GM19351 (cell line): ENCODE data around the gene EDC3.
"Not testable (repeated sequence)": the region's sequence is repeated elsewhere in the genome, so short reads cannot be mapped to it uniquely, and the experiment has no call there.

Source experiments
- ATAC-seq: cut with Tn5 transposase; IDR thresholded peaks from one replicate; pipeline ENCODE4 v1.9.1; 2021; ENCODE audit warnings: mild to moderate bottlenecking, moderate library complexity; ENCODE audit not compliant: unreplicated experiment

EDC3 gene

DNA sequence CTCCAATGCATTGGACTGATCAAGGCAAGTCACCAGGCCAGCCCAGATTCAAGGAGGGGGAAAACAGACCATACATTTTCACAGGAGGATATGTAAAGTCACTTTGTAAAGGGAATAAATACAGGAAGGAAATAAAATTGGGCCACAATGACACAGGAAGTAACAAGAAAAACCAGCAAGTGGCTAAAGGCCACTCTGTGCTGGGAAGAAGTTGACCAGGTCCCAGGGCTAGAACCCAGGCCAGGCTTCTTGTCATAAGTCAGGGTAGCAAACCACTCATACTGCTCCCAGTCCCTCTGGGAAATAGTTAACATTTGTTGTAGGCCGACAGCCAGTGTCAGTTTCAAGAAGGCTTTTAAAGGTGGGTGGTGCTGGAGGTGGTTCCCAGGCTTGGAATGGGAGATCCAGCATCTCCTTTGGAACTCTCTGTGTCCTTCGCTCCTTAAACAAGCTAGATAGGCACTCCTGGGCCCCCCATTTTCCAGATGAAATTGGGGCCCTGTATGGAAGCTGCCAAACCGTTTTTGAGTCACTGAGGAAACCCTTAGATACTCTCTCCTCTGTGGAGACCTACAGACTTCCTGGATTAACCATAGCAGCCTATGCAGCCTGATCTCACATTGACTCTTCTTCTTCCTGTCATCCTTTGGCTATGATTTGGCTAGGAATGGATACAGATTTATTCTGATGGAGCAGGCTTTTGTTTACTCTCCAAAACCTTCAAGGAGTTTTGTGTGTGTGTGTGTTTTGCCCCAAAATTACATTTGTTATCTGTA is 14.7 kb upstream of the EDC3 start:
- ATAC-seq, result no peak

- no peak for ATAC-seq
Observed at GRCh38 chr15:74709892-74710291, 14.1 kb upstream of the EDC3 start.

DNA sequence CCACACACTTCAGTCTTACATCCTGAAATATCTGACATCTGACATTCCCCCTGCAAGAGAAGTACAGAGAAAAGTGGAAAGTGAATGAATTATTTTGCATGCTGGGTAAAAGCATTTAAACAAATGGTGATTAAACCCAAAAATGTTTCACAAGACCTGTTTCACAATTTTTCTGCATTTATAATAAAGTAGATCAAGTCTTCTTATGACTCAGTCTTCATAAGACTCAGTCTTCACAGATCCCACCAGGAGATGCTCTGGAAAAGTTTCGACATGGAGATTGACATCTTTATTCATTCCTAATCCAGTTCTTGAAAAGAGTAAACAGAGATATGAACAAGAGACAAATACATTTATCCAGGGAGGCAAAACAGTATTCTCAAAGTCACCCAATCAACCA is 13.2 kb upstream of the EDC3 start:
- no peak for ATAC-seq

DNA sequence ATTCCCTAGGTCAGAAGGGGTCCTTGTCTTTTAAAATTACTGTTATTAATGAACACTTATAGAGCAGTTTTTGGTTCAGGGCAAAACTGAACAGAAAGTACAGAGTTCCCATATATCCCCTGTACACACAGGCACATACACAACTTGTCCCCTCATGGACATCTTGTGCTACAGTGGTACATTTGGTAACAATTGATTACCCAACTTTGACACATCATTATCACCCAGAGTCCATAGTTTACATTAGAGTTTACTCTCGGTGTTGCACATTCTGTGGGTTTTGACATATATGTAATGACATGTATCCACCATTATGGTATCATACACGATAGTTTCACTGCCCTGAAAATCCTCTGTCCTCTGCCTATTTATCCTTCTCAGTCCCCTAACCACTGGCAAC is 984 bp upstream of the EDC3 start:
- ATAC-seq, result no peak

DNA sequence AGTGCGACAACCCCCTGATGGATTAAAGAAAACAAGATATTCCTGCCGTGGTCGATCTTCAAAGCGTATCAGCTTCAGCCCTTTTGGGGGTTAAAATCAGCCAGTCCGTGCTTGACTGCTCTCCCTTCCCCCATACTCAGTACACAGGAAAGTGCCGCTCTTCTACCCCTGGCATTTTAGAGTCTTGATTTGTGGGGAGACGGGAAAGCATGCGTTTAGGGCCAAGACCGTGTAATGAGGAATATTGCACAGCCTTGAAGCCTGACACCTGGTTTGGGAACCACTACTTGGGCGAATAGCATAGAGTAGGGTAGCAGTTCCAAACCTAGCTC is 540 bp upstream of the EDC3 start:
- ATAC-seq, result no peak

DNA sequence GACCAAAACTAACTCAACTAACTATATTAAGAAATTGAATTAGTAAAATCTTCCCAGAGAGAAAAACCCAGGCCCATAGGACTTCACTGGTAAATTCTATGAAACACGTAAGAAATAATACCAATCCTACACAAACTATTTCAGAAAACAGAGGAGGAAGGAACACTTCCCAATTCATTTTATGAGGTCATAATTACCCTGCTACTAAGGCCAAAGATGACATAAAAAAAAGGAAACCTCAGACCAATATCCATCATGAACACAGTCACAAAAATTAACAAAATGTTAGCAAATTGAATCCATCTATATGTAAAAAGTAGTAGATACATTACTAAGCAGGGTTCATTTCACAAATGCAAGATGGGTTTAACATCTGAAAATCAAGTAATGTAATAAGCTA is 3.5 kb downstream of the EDC3 start:
- no peak for ATAC-seq

GRCh38 chr15:74683758-74684157 is 12.1 kb downstream of the EDC3 start:
- ATAC-seq, result no peak

DNA sequence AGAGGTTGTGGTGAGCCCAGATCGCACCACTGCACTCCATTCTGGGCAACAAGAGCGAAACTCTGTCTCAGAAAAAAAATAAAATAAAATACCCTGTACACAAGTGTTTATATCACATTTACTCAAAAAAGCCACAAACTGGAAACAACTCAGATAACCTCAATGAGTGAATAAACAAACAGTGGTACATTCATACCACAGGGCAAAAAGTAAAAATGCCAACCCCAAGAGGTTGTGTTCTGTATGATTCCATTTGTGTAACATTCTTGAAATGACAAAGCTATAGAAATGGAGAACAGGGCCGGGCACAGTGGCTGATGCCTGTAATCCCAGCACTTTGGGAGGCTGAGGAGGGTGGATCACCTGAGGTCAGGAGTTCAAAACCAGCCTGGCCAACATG is 12.9 kb downstream of the EDC3 start:
- no peak for ATAC-seq

DNA sequence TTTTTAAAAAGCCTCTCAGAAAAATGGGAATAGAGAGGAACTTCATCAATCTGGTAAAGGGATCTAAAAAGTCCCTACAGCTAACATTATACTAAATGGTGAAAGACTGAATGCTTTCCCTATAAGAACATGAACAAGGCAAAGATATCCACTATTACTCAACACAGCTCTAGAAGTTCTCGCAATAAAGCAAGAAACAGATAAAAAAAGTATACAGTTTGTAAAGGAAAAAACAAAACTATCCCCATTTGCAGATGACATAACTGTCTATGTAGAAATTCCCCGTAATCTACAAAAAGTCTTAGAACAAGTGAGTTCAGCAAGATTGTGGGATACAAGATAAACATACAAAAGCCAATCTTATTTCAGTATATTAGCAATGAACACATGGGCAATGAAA is 15.4 kb downstream of the EDC3 start:
- ATAC-seq, result no peak

- no peak for ATAC-seq
Observed at GRCh38 chr15:74676801-74677200, 19.0 kb downstream of the EDC3 start.

DNA sequence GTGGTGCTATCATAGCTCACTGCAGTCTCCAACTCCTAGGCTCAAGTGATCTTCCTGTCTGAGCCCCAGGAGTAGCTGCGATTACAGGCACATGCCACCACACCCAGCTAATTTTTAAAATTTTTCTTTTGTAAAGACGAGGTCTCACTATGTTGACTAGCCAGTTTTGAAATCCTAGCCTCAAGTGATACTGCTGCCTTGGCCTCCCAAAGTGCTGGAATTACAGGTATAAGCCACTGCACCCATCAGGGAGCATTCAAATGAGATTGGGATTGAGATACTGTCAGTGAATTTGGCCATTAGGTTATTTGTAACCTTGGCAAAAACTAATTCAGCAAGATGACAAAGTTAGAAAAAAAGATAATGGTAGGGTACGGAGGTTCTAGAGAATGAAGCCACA is 21.7 kb downstream of the EDC3 start:
- no peak for ATAC-seq

GRCh38 chr15:74669627-74670026 is 26.2 kb downstream of the EDC3 start:
- no peak for ATAC-seq

- no peak for ATAC-seq
Observed at GRCh38 chr15:74667975-74668374, 27.8 kb downstream of the EDC3 start.

- no peak for ATAC-seq
Observed at GRCh38 chr15:74664670-74665069, 31.2 kb downstream of the EDC3 start.

- ATAC-seq, result no peak
Observed at GRCh38 chr15:74664028-74664616, 31.7 kb downstream of the EDC3 start.

DNA sequence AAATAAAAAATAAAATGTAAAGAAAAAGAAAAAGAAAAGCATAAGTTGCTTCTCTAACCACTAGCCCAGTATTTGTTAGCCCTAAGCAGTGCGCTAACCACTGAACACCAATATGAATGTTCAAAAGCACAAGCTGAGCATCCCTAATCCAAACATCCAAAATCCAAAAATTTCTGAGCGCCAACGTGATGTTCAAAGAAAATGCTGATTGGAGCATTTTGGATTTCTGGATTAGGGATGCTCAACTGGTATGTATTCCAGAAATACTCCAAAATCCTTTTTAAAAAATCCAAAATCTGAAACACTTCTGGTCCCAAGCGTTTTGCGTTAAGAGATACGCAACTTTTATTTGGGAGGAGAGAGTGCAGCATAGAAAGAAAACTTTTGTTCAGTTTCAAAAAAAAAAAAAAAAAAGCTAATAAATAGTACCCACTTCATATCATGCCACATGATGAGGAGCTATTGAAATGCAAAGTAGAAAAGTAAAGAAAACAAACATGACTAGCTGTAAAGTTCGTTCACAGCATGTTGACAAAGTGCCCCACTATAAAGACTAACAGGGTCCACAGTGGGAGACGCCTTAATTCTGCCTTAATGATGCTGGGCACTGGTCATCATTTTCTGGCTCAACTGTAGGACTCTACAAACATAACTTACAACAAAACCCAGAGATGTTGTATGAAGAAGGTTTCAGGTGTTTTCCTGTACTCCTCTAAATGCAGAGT is 32.4 kb downstream of the EDC3 start:
- ATAC-seq, result no peak

- no peak for ATAC-seq
Observed at GRCh38 chr15:74662064-74662860, 33.6 kb downstream of the EDC3 start.

DNA sequence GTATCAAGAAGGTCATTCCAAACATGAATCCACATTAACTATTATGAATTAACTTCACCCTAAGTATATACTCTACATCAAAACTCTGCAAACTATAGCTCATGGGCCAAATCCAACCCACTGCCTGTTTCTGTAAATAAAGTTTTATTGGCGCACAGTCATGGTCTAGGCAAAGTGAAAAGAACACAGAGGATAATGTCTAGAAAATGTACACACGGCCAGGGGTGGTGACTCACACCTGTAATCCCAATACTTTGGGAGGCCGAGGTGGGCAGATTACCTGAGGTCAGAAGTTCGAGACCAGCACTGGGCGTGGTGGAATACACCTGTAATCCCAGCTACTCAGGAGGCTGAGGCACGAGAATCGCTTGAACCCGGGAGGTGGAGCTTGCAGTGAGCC is 34.5 kb downstream of the EDC3 start:
- ATAC-seq, result not testable (repeated sequence)

- ATAC-seq, result no peak
Observed at GRCh38 chr15:74657846-74658245, 38.0 kb downstream of the EDC3 start.

GRCh38 chr15:74656935-74657535 is 38.8 kb downstream of the EDC3 start:
- no peak for ATAC-seq

- no peak for ATAC-seq
Observed at GRCh38 chr15:74655424-74655823, 40.4 kb downstream of the EDC3 start.
